ENCODE results near the gene AGPAT4.

DNA sequence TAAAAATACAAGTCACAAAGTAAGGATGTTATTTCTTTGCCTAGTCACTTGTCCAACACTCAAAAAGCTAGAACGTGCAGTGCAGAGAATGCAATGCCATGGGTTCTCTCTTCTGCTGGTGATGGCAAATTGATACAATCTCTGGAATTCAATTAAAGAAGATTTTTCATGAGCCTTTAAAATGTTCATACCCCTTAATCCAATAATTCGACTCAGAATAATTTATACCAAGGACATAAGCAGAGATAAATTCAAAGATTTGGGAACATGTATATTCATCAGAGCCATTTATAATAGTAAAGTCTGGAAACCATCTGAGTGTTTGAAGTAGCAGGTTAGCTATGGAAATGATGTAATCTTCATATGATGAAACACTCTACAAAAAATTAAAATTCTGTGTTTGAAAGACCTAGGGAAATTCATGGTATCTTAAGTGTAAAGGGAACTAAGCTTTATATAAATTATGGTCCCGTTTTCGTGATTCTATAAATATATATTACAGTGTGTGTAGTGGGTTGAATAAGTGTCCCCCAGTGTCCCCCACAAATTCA lies 2.8 kb upstream of the AGPAT4 start:
- TF ChIP-seq, protein P1, sequence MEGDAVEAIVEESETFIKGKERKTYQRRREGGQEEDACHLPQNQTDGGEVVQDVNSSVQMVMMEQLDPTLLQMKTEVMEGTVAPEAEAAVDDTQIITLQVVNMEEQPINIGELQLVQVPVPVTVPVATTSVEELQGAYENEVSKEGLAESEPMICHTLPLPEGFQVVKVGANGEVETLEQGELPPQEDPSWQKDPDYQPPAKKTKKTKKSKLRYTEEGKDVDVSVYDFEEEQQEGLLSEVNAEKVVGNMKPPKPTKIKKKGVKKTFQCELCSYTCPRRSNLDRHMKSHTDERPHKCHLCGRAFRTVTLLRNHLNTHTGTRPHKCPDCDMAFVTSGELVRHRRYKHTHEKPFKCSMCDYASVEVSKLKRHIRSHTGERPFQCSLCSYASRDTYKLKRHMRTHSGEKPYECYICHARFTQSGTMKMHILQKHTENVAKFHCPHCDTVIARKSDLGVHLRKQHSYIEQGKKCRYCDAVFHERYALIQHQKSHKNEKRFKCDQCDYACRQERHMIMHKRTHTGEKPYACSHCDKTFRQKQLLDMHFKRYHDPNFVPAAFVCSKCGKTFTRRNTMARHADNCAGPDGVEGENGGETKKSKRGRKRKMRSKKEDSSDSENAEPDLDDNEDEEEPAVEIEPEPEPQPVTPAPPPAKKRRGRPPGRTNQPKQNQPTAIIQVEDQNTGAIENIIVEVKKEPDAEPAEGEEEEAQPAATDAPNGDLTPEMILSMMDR (IDR thresholded peaks at IDR 0.05): no peak
- no peak for TF ChIP-seq POLR2A (IDR thresholded peaks at IDR 0.05)
